Stimulated activated CD8-positive, alpha-beta memory T cell treated with anti-CD3 and anti-CD28 coated beads, Interleukin-12 subunit alpha, Interleukin-12 subunit beta, amount 100 ng/mL, for 4 hours (primary cell): Measurements from ENCODE around the gene PCDHA1.

ENCODE experiments used
- DNase-seq: peaks from one replicate; pipeline ENCODE4 v3.0.0-alpha.2; 2020; ENCODE audit warnings: low read depth

The PCDHA1 gene

DNA sequence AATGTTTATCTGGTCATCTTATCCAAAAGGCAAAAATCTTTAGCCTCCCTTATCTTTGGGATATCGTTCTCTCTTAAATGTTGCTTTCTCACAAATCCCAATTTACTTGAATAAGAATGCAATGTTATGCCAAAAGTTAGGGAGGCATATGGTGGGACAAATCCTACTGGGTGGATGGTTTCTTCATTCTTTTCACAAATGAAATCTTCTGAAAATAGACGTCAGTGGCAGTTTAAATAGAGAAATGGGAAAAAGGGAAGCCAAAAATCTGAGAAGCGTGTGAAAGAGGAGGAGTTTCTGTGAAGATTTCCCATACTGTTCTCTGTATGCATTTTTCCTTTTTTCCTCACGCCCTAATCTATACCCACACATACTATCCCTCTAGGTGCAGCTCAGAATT is 137.7 kb downstream of the PCDHA1 start:
- DNase-seq, result no peak

DNA sequence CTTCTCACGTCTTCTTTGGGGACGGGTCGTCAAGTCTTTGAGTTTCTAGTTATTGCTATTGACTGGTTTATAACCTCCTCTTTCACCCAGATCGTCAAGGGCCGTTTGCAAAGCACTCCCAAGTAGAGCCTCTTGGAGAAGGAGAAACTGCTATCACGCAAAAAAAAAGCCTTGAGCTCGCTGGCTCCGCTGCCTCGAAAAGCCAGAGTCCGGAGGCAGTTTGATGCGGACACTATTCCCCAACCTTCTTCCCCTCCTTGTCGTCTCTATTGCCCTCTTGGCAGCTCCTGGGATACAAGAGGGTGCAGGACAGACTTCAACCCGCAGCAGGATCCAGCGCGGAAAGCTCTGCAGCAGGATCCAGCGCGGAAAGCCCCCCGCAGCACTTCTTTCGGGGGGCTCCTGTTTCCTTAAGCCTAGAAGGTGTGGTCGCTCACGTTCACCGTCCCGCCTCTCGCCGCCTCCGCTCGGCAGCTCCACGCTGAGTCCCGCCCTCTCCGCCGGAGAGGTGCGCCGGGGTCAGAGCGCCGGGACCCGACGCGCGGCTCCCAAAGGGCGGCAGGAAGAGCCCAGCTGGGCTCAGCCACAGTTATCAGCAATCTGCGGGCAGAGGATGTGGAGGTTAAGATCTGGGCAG is 140.0 kb downstream of the PCDHA1 start, which contains the start of gene PCDHAC1:
Gene PCDHAC1, plus strand, starts transcription at position 494 of the 637 bp plus-strand sequence. CDS start 594 bp downstream, outside the sequence.
- DNase-seq, result no peak

DNA sequence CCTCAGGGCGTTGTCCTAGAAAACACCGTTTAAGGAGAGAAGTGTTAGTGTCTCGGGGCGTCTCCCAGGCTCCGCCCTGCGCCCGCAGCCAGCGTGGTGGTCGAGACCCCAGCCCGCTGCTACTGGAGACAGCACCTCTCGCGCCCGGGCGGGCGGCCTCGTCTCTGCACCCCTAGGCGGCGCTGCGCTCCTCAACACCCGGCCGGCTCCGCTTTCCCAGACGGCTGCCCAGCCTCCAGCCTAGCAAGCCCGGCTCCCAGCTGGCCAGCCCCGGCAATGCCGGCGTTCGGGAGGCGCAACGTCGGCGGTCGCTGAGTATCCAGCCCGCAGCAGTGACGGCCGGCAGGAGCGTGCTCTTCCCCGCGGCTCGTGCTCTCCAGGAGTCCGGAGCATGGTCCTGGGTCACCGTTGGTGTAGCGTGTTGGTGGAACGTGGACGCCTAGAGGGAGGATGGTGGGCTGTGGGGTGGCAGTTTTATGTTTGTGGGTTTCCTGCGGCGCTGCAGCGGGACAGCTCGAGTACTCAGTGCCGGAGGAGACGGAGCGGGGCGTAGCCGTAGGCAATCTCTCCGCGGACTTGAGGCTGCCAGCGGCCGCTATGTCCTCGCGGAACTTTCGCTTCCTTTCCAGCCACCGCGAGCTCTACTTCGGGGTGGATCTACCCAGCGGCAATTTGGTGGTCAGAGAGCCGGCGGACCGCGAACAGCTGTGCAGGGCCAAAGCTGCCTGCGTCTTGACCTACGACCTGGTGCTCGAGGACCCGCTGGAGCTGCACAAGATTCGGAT is 140.7 kb downstream of the PCDHA1 start:
- DNase-seq, result no peak

DNA sequence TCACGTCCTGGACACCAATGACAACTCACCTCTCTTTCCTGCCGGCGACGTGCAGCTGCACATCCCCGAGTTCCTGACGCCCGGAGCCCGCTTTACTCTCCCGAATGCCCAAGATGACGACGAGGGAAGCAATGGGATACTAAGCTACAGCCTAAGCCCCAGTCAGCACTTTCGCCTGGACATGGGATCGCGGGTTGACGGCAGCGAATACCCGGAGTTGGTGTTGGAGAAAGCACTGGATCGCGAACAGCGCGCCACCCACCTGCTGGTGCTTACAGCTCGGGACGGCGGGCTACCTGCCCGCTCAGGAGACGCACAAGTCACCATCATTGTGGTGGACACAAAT is 141.3 kb downstream of the PCDHA1 start:
- DNase-seq, result no peak

DNA sequence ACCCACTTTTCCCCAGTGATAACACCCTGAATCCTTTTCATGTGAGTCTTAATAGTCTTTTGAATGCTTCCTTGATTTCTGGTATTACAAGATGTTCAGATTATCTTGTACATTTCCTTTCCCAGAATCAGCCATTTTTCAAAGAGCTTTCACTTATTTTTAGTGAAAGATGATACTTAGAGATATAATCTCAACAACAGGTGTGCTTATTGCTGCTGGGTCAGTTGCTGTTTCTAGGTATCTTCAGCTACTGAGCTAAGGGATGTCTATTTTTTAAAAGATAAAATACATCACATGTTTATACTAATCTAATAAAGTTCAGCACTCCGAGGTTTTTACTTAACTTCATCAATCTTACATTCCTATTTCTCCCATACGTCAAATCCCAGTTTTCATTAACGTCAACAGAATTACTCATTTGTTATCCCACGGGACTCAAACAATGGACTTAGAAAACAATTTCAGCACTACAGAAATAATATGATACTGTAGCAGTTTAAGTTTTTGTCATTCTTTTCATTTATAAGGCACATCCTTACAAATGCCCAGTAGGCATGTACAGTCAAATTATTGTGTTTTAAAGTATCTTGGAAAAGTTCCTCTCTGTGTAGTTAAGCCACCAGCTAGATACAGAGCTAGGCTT is 149.1 kb downstream of the PCDHA1 start:
- DNase-seq, result no peak

DNA sequence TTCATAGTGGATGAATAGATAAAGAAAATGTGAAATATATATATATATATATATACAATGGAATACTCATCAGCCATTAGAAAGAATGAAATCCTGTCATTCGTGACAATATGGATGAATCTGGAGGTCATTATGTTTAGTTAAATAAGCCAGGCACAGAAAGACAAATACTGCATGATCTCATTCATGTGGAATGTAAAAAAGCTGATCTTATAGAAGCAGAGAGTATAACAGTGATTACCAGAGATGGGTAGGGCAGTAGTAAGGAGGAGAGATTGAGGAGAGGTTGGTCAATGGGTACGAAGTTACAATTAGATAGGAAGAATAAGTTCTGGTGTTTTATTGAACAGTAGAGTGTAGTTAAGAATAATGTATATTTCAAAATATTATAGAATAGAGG is 160.6 kb downstream of the PCDHA1 start:
- no peak for DNase-seq

DNA sequence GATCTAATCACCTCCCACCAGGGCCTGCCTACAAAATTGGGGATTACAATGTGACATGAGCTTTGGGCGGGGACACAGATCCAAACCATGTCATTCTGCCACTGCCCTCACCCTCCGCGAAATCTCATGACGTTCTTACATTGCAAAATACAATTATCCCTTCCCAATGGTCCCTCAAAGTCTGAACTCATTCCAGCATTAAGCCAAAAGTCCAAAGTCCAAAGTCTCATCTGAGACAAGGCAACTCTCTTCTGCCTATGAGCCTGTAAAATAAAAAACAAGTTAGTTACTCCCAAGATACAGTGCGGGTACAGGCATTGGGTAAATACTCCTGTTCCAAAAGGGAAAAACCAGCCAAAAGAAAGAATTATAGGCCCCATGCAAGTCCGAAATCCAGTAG is 165.7 kb downstream of the PCDHA1 start:
- DNase-seq, result no peak

DNA sequence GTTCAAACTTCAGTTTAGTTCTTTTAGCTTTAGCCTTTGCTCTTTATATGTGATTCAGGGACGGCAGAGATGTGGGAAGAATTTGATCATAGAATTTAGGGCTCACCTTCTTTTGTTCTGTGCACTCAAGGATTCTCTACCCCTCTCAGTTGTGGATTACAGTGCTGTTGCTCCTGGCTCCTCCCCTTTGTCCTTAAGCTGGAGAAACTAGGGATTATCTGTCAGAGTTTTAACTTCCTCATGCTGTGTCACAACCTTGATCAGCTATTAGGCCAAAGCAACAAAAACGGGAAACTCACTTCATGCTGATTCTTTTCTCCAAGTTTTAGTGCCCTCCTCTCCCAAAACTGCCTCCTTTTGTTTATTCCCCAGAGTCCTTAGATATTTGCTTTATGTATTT is 167.3 kb downstream of the PCDHA1 start:
- DNase-seq, result no peak

DNA sequence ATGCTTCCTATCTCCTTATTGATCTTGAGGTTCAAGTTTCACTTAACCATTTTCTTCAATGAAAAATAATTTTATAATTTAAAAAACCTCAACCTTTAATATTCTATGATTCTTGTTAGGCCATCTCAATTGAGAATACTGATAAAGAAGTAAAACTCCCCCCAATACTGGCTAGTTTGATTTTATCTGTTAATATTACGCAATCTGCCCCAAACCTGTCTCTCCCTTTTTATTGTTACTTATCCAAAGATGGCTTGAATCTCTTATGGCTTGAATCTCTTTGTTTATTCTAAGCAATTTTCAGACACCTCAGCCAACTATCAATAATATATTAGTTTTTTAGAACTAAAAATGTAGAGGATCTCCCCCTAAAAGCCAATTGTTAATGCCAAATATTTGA is 176.2 kb downstream of the PCDHA1 start:
- DNase-seq, result no peak

DNA sequence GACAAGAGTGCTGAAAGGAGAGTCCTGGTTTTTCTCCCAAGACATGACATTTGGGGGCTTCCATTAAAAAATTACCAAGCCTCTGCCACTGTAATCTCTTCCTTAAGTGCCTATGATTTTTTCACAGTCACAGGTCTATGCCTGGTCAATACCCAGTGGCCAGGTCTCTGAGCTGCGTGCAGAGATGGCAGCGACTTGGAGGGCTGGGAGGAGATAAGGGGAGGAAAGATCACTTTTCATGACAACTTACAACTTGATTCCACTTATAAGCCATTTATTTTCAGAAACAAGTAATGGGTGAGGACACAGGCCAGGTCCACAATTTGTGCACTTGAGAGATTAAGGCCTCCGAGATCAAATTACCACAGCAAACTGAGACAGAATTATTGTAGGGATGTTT is 178.4 kb downstream of the PCDHA1 start:
- no peak for DNase-seq

DNA sequence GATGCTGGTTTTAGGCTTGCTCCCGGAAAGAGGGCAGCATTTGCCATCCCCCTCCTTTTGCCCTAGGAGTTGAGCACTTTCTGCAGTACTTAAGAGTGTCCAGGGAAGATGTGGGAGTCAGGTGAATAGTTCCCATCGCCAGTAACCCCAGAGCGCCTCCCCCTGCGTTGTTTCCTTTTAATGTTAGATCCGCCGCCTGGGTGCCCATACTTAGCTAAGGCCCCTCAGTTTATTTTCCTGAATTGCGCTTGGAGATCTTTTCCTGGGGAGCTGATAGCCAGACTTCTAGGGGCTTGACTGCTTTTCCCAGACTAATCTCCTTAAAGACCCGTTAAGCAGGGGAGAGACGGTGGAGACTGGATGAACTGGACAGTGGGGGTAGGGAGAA is 180.0 kb downstream of the PCDHA1 start:
- no peak for DNase-seq

DNA sequence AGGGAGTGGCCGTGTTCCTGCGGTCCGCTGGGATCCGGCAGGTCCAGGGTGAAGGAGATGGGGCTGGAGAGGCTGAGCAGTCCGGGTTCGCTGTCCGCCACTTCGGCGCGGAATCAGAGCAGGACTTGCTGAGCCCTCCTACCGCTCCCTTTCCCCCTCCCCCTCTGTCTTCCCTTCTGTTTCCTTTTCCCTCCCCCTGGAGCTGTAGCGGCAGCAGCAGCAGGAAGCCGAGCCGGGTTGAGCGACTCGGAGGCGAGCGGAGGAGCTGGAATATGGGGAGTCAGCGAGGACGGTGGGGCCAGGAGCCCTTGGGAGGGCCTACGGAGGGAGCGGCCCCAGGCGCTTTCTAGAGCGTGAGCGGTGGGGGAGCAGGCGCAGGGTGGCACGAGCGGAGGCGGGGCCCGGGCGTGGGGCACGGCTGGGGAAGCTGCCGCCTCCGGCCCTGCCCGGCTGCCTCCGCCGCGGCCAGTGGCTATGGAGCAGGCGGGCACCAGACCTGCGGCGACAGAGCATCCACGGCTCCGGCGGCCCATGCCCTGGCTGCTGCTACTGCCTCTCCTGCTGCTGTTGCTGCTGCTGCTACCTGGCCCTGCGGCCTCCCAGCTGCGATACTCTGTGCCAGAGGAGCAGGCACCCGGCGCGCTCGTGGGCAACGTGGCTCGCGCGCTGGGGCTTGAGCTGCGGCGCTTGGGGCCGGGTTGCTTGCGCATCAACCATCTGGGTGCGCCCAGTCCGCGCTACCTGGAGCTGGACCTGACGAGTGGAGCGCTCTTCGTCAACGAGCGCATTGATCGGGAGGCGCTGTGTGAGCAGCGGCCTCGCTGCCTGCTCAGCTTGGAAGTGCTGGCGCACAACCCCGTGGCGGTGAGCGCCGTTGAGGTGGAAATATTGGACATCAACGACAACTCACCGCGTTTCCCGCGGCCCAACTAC is 180.6 kb downstream of the PCDHA1 start, which contains the start of gene PCDHAC2:
Gene PCDHAC2, plus strand, starts transcription at position 184 of the 933 bp plus-strand sequence. Its CDS starts 291 bp downstream, at position 475.
- DNase-seq, result no peak

DNA sequence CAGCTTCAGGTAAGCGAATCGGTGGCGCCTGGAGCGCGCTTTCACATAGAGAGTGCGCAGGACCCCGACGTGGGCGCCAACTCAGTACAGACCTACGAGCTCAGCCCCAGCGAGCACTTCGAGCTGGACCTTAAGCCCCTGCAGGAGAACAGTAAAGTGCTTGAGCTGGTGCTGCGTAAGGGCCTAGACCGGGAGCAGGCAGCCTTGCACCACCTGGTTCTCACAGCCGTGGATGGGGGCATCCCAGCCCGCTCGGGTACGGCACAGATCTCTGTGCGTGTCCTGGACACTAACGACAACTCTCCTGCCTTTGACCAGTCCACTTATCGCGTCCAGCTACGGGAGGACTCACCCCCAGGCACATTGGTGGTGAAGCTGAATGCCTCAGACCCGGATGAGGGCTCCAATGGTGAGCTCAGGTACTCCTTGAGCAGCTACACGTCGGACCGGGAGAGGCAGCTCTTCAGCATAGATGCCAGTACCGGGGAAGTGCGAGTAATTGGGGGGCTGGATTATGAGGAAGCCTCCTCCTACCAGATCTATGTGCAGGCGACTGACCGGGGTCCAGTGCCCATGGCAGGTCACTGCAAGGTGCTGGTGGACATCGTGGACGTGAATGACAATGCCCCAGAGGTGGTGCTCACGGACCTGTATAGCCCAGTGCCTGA is 181.4 kb downstream of the PCDHA1 start:
- no peak for DNase-seq

DNA sequence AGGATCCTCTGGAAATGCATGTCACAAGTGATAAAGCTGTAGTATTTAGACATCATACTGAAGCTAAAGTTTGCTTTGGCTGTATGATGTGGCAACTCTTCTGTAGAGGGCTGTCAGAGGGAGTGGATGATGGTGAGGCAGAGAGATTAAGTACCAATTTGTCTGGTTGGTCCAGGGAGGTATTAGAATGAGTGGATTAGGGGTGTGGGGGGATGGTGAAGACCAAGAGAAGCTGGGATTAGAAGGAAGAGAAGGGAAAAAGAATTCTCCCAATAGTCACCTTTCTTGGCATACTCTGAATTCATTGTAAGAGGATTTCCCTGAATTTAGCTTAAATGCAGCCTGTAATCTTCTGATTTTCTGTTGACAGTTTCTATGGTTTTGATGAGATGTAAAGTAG is 183.9 kb downstream of the PCDHA1 start:
- no peak for DNase-seq

DNA sequence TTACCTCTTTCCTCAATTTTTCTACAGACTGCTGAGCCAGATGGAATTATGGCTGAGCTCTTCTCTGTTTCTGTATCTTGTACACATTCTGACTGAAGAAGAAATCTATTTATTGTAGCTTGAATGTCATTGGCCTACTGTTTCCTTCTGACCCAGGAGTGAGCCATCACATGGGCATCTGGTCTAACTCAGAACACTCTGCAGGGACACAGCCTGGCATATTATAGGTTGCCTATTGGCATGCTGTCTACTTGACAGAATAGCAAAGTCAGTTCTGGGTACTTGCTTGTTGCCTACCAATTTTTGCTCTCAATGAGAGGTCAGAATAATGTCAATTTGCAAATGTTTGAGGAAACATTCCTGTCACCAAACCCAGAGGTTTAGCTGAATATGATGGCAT is 187.6 kb downstream of the PCDHA1 start:
- no peak for DNase-seq

DNA sequence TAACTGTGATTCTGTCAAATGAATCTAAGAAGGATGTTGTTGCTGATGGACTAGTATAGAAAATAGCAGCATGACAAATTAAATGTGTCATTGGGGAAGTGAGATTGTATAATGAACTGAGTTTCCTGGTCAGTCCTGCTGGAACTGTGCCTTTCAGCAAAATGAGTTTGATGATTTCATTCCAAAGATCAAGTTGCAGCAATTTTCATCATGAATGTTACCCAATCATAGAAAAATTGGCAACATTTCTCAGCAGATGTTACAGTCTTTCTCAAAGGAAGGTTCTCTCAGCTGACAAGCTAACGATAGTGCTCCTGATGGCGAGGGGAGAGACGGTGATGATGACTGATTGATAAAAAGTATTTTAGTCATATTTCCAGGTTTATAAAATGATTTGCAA is 191.1 kb downstream of the PCDHA1 start:
- no peak for DNase-seq

DNA sequence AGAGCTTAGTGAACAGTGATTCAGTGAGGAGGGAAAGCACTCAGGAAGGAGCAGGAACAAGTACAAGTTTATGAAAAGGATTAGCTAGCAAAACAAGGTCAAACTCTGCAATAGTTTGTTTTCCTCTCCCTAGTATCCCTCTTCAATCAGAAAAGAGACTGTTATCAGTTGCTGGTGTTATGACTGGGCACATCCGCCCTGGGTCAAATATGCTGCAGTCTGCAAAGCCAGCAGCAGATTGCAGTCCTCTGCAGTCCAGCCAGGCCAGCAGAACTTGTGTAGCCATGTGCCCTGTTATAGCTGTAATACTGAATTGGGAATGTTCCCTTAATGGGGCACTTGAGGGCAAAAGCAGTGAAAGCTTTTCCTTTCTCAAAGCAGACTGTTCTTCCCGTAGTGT is 192.3 kb downstream of the PCDHA1 start:
- DNase-seq, result no peak

DNA sequence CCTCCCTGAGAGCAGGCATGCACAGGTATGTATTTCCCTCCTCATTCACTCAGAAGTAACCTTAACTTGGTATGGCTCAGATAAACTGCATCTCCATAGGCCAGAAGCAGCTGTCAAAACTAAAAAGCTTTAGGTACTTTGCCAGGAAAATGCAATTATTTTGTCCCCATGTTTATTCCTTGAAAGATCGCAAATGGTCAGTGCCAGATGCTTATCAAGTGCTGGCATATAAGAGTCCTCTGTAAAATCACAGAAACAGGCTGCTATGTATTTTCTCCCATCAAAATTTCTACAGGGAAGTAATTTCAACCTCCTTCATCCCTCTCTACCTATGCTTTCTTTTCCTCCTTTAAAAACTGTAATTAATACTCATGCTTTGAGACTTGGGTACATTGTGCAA is 193.0 kb downstream of the PCDHA1 start:
- no peak for DNase-seq

DNA sequence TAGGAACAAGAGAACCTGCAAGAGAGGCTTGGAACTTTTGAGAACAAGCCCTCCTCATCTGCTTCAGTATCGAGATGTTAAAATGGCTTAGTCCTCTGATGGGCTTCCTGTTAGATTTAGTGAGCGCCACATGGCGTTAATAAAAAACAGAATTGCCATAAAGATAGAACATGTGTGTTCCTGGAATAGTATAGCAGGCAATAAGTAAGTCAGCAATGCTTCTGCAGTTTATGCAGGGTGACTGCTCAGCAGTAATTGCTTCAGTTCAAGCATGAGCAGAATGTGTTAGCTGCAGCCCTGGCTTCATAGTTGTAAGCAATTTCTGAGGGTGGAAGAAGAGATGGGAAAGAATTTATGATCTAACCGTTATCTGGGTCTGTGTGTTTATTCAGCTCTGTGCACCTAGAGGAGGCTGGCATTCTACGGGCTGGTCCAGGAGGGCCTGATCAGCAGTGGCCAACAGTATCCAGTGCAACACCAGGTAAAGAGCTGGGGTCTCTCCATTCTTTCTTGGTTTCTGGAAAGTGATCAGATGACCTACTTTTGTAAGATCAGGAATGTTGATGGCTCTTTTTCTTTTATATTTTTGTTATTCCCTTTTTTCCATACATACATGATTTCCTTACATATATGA is 196.3 kb downstream of the PCDHA1 start:
- no peak for DNase-seq

DNA sequence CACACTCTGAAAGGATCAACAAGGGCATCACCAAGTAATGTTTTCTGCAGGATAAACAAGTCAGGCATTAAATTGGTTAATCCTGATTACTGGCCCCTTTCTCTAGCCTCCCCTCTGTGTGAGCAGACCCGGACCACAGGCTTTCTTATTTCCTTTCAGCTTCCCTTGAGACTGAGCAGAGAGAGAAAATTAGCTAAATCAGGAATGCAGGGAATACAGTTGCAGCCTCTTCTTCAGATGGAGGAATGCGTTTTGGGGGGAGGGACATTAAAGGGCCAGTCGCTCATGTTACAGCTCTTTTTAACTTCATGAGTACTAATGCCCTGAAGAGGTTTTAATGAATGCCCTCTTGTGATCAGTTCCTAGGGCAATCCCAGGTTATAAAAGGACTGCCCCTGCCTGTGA is 200.2 kb downstream of the PCDHA1 start:
- no peak for DNase-seq

DNA sequence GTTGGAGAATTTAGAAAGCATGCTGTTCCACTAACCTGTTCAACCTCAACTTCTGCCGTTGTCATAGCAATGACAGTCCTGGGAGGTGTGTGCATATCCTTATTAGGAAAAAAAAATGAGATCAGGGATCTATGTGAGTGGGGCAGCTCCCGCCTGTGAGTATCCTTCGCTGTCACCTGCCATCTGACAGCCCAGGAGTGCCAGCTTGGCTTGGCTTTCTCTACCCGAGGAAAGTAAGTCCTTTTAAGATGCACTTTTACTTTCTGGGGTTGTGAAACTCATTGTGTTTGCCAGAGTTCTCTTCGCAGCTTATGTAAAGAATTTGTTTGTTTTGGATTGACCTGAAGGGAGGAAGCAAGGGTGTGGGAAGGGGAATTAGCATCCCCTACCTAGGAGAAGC is 202.2 kb downstream of the PCDHA1 start:
- DNase-seq, result no peak
